Activated T-helper 1 cell treated with anti-CD3 and anti-CD28 coated beads, Interleukin-12 subunit alpha, Interleukin-12 subunit beta, Interleukin-2, Interleukin-4 antibody, amounts not matched to agents 30 ng/mL and 10 ng/mL and 1 ng/mL, durations not matched to agents 14 hours and 24 hours and 36 hours (primary cell): Measurements from ENCODE around the gene TTPAL. TPM values are rescaled to one million over a fixed set of nuclear protein-coding genes. Genes with fewer than 3 reads are reported as not detected.

ENCODE experiments used
- DNase-seq: peaks from one replicate; pipeline ENCODE4 v3.0.0; 2021; ENCODE audit warnings: low spot score
- H3K27ac Mint-ChIP-seq: one replicate; pipeline ENCODE4 v1.8.0; 2021; ENCODE audit warnings: mild to moderate bottlenecking, mixed read lengths
- H3K27me3 Mint-ChIP-seq: one replicate; pipeline ENCODE4 v1.8.0; 2022; ENCODE audit warnings: mild to moderate bottlenecking, moderate library complexity, mixed read lengths; ENCODE audit not compliant: insufficient read depth
- H3K36me3 Mint-ChIP-seq: one replicate; pipeline ENCODE4 v1.8.0; 2021; ENCODE audit warnings: low read depth, mixed read lengths
- H3K4me1 Mint-ChIP-seq: one replicate; pipeline ENCODE4 v1.8.0; 2021; ENCODE audit warnings: low read depth, mixed read lengths
- H3K4me3 Mint-ChIP-seq: one replicate; pipeline ENCODE4 v1.8.0; 2021; ENCODE audit warnings: mild to moderate bottlenecking, moderate library complexity, mixed read lengths
- H3K9me3 Mint-ChIP-seq: one replicate; pipeline ENCODE4 v1.8.0; 2021; ENCODE audit warnings: mixed read lengths
- intact Hi-C: fragments of 100-400 bp; cut with micrococcal nuclease; formaldehyde crosslinking; loops from one replicate; pipeline ENCODE4 v1.15.1; 2024
- total RNA-seq: library from RNA; stranded (reverse); gene quantifications from 2 replicates; pipeline ENCODE4 v1.2.3, GENCODE V29; 2022

Gene TTPAL
- total RNA-seq, 1 donor from 2014 or later: 22.9 TPM

- no peak overlapping the region for H3K27ac Mint-ChIP-seq
- no peaks in the 10 kb centered on the region for H3K9me3 Mint-ChIP-seq
- no peaks in the 10 kb centered on the region for H3K27me3 Mint-ChIP-seq
- DNase-seq: no peak
- peaks cover 22% of the 10 kb centered on the region for H3K4me1 Mint-ChIP-seq
- H3K36me3 Mint-ChIP-seq: peaks cover 56% of the 10 kb centered on the region
- no peak overlapping the region for H3K4me3 Mint-ChIP-seq
- intact Hi-C loops: no loop called here
These were observed 9.6 kb downstream of the TTPAL start for GRCh38 chr20:44485078-44485829.

- Mint-ChIP-seq H3K9me3 (no peaks in the 10 kb centered on the region), H3K4me1 (peaks cover 26% of the 10 kb centered on the region), H3K36me3 (peaks cover 53% of the 10 kb centered on the region), H3K4me3 (no peak overlapping the region), H3K27me3 (no peaks in the 10 kb centered on the region), H3K27ac (no peak overlapping the region)
- intact Hi-C loops: no loop called here
- no peak for DNase-seq
These were observed 10.1 kb downstream of the TTPAL start for GRCh38 chr20:44485830-44486198.

GRCh38 chr20:44488551-44488950 lies 12.9 kb downstream of the TTPAL start:
- Mint-ChIP-seq H3K27me3 (no peaks in the 10 kb centered on the region), H3K4me1 (peaks cover 27% of the 10 kb centered on the region), H3K27ac (peak overlapping the region; percentile 31), H3K4me3 (no peak overlapping the region), H3K9me3 (no peaks in the 10 kb centered on the region), H3K36me3 (peaks cover 57% of the 10 kb centered on the region)
- no peak for DNase-seq
- intact Hi-C loops: no loop called here

DNA sequence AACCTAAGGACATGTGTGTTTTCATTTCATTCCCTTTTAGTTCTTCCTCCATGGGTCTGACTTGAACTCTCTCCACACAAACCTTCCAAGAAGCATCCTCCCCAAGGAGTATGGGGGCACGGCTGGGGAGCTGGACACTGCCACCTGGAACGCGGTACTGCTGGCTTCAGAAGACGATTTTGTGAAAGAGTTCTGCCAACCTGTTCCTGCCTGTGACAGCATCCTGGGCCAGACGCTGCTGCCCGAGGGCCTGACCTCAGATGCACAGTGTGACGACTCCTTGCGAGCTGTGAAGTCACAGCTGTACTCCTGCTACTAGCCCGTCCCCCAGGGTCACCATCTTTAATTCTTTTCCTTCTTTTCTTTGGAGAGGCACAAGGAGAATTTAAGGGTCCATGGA lies 13.5 kb downstream of the TTPAL start:
- Mint-ChIP-seq H3K36me3 (peaks cover 58% of the 10 kb centered on the region), H3K9me3 (no peaks in the 10 kb centered on the region), H3K4me3 (no peak overlapping the region), H3K27me3 (no peaks in the 10 kb centered on the region), H3K4me1 (peaks cover 27% of the 10 kb centered on the region), H3K27ac (peak overlapping the region; percentile 10)
- no peak for DNase-seq
- intact Hi-C loops: no loop called here

DNA sequence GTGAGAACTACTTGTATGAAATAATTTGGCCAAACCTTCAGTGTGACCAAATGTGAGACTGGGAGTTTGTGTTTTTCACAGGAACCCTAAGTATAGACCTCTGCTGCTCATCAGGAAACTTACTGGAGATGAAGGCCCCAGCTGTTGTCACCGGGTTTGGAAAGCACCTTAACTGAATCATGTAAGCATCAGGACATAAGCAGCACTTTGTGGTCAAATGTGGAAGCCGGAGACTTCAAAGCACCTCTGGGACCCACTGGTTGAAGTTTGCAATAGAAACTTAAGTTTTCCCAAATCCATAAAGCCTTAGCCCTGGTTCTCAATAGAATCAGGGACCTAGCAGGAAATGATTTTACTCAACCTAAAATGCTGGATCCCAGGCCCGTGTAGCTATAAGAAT lies 14.3 kb downstream of the TTPAL start:
- H3K27ac Mint-ChIP-seq: peak overlapping the region; percentile 63
- peaks cover 27% of the 10 kb centered on the region for H3K4me1 Mint-ChIP-seq
- no peaks in the 10 kb centered on the region for H3K27me3 Mint-ChIP-seq
- peaks cover 60% of the 10 kb centered on the region for H3K36me3 Mint-ChIP-seq
- intact Hi-C loops: no loop called here
- H3K9me3 Mint-ChIP-seq: no peaks in the 10 kb centered on the region
- no peak overlapping the region for H3K4me3 Mint-ChIP-seq
- no peak for DNase-seq

DNA sequence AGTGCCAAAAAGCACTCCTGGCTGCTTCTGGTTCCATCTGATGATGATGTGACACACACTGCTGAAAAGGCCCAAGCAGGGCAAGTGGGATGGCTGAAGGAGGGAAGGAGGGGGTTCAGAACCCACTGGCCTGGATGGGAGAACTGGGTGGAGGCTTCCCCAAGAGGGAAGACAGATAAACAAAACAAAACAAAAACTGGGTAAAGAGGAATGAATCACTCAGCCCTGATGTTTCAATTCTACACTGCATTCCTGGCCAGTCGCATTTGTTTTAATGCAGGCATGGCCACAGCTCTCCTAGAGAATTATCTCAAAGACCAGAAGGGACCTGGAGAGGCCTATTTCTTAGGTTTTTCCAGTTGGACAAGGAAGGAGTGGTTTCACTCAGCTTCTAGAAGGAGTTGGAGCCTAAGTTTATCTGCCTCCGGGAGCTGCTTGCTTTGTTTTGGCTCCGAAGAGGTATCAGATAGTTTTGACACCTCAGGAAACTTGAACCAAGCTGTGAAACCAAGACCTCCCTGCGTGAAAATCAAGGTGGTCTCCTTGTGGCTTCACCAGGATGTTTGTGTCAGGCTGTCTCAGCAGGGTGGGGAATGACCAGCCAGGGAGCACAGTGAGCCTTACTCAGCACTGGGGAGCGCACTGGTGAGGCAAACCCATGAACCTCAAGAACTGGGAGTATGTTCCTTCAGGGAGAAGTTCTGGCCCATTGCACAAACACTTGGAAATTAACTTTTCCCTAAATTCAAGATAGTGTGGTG lies 16.1 kb downstream of the TTPAL start:
- peaks cover 64% of the 10 kb centered on the region for H3K36me3 Mint-ChIP-seq
- no peaks in the 10 kb centered on the region for H3K27me3 Mint-ChIP-seq
- peaks cover 35% of the 10 kb centered on the region for H3K4me1 Mint-ChIP-seq
- H3K4me3 Mint-ChIP-seq: no peak overlapping the region
- intact Hi-C loops: no loop called here
- no peaks in the 10 kb centered on the region for H3K9me3 Mint-ChIP-seq
- DNase-seq: no peak
- H3K27ac Mint-ChIP-seq: no peak overlapping the region

DNA sequence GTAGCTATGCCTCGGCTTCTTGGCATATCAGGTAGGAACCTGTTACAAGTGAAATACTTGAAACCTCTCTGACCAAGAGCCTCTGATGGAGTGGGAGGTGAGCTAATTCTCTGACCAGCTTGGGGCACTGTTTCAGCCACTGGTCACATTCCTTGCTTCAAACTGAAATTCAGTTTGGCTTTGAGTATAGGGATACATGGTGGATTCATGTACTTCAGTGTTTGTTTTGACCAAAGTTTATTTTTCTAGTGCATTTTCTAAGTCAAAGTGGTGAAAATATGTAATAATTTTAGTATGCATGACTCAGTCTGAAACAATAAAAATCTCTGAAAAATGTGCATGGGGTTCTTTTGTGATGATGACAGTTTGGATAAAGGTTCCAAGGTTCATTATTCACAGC lies 18.6 kb downstream of the TTPAL start:
- intact Hi-C loops: no loop called here
- no peaks in the 10 kb centered on the region for H3K27me3 Mint-ChIP-seq
- H3K4me1 Mint-ChIP-seq: peaks cover 36% of the 10 kb centered on the region

GRCh38 chr20:44494681-44495080 lies 19.0 kb downstream of the TTPAL start:
- Mint-ChIP-seq H3K4me3 (no peak overlapping the region), H3K9me3 (no peaks in the 10 kb centered on the region), H3K27ac (peak overlapping the region; percentile 21), H3K4me1 (peaks cover 36% of the 10 kb centered on the region), H3K36me3 (peaks cover 68% of the 10 kb centered on the region), H3K27me3 (no peaks in the 10 kb centered on the region)
- intact Hi-C loops: no loop called here
- DNase-seq: no peak

More for the DNA sequence above, 18.6 kb downstream of the TTPAL start:
- peak overlapping the region; percentile 21 for H3K27ac Mint-ChIP-seq
- no peak for DNase-seq
- no peaks in the 10 kb centered on the region for H3K9me3 Mint-ChIP-seq
- H3K4me3 Mint-ChIP-seq: no peak overlapping the region
- peaks cover 73% of the 10 kb centered on the region for H3K36me3 Mint-ChIP-seq

DNA sequence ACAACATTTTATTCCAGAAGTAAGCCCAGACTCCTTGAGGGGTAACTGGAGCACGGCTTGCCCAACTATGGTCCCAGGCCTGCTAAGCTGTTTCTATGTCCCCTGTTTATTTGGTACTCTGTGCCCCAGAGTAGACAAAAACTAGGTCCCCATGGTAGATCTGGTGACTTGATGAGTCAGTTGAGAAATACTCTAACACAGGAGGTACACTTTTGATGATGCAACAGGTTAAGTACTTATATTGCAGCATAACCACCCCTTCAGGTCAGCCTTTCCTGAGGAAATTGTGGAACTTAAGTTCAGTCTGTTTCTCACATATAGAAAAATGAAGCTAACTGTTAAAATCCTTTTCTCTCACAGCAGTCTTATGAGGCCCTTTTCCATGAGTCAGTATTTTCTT lies 19.6 kb downstream of the TTPAL start:
- Mint-ChIP-seq H3K27ac (peak overlapping the region; percentile 64), H3K4me1 (peaks cover 30% of the 10 kb centered on the region), H3K27me3 (no peaks in the 10 kb centered on the region), H3K36me3 (peaks cover 66% of the 10 kb centered on the region), H3K9me3 (no peaks in the 10 kb centered on the region), H3K4me3 (no peak overlapping the region)
- no peak for DNase-seq
- intact Hi-C loops: no loop called here

DNA sequence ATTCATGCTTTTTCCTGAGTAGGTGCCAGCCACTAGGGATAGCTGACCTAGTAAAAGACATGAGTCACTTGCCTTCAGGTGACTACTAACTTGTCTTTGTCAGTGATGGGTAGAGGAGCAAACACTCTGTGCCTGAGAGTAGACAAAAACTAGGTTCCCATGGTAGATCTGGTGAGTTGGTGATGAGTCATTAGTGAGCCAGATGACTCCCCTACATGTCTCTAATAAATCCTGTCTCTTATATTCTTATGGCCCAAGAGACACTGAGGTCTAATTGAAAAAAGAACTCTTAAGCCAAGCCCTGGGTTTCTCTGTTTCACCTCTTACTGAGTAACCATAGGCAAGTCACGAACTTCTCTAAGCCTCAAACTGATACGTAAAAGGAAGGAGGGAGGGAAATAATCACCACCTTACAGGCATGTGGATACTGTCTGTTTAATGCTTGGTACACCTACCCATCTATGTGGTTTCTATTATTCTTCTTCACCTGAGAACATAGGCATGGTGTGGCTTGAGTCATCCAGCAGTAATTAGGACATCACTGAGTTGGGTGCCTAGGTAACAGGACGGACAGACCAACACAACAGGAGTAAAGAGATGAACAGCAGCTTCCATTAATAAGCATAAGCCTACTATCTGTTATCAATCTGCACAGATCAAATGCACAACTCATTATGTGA lies 20.3 kb downstream of the TTPAL start:
- Mint-ChIP-seq H3K27me3 (no peaks in the 10 kb centered on the region), H3K9me3 (no peaks in the 10 kb centered on the region), H3K4me3 (no peak overlapping the region), H3K36me3 (peaks cover 68% of the 10 kb centered on the region), H3K4me1 (peaks cover 27% of the 10 kb centered on the region), H3K27ac (peak overlapping the region; percentile 64)
- DNase-seq: no peak
- intact Hi-C loops: no loop called here

GRCh38 chr20:44496976-44497375 lies 21.3 kb downstream of the TTPAL start:
- DNase-seq: no peak
- Mint-ChIP-seq H3K27me3 (no peaks in the 10 kb centered on the region), H3K27ac (peak overlapping the region; percentile 62), H3K9me3 (no peaks in the 10 kb centered on the region), H3K4me1 (peaks cover 20% of the 10 kb centered on the region), H3K36me3 (peaks cover 70% of the 10 kb centered on the region), H3K4me3 (no peak overlapping the region)
- intact Hi-C loops: no loop called here

DNA sequence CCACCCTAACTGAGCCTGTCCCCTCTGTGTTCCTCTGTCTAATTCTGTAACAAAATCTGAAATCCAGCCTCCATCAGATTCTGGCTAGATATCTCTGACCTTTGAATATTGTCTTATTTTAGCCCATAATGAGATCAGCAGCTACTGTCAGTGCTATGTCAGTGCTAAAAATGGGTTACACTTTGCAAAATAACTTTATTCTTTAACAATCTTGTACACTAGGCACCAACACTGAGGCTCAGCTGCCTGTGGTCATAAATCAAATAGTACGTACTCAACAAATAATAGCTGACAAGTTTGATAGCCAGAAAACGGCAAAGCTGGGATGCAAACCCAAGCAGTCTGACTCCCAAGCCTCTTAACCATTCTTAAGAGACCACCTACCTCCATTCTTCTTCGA lies 22.1 kb downstream of the TTPAL start:
- Mint-ChIP-seq H3K4me3 (no peak overlapping the region), H3K27me3 (no peaks in the 10 kb centered on the region), H3K9me3 (no peaks in the 10 kb centered on the region), H3K4me1 (peaks cover 20% of the 10 kb centered on the region), H3K27ac (no peak overlapping the region), H3K36me3 (peaks cover 66% of the 10 kb centered on the region)
- intact Hi-C loops: no loop called here
- DNase-seq: no peak

- Mint-ChIP-seq H3K9me3 (no peaks in the 10 kb centered on the region), H3K27ac (no peak overlapping the region), H3K4me1 (peaks cover 18% of the 10 kb centered on the region), H3K27me3 (no peaks in the 10 kb centered on the region), H3K4me3 (no peak overlapping the region), H3K36me3 (peaks cover 61% of the 10 kb centered on the region)
- intact Hi-C loops: no loop called here
- no peak for DNase-seq
These were observed 24.5 kb downstream of the TTPAL start for GRCh38 chr20:44500221-44500620.
